CD14-positive monocyte (primary cell): ENCODE results near the gene DEF6. TPM values are rescaled to one million over a fixed set of nuclear protein-coding genes. Genes with fewer than 3 reads are reported as not detected.

Source experiments
- DNase-seq, 3 donors: peaks; one replicate each; pipeline ENCODE4 v3.0.0-alpha.2; 2011 to 2022
- H2AFZ ChIP-seq: 2 replicates; pipeline ENCODE4 v1.6.0; 2012; ENCODE audit warnings: mild to moderate bottlenecking, low read depth, low read length, inconsistent platforms; ENCODE audit not compliant: insufficient read depth, poor library complexity, severe bottlenecking
- H3K27ac ChIP-seq, 2 donors: 1 replicate in 1 of 2; 2 replicates in 1 of 2; pipeline ENCODE4 v1.5.1; 2012 to 2013; ENCODE audit warnings: low read length in 2 of 2, control low read depth in 1 of 2, inconsistent platforms in 1 of 2, low read depth in 1 of 2, mild to moderate bottlenecking in 1 of 2
- H3K27me3 ChIP-seq, 2 donors: one replicate each; pipeline versions ENCODE4 v1.6.0 to v1.6.1; 2011 to 2013; ENCODE audit warnings: low read length in 2 of 2; ENCODE audit not compliant: control insufficient read depth in 2 of 2, insufficient read depth in 2 of 2
- H3K36me3 ChIP-seq, 2 donors: replicated peaks in 1 of 2; 1 replicate in 1 of 2; 2 replicates in 1 of 2; pipeline versions ENCODE4 v1.5.1 to v1.6.1; 2012 to 2013; ENCODE audit warnings: low read length in 2 of 2, control low read depth in 1 of 2, inconsistent platforms in 1 of 2, mild to moderate bottlenecking in 1 of 2; ENCODE audit not compliant: insufficient read depth in 2 of 2, control insufficient read depth in 1 of 2
- H3K4me1 ChIP-seq, 2 donors: 1 replicate in 1 of 2; 2 replicates in 1 of 2; pipeline versions ENCODE4 v1.5.1 to v1.6.1; 2012 to 2013; ENCODE audit warnings: low read length in 2 of 2, control low read depth in 1 of 2, inconsistent platforms in 1 of 2, mild to moderate bottlenecking in 1 of 2, moderate library complexity in 1 of 2; ENCODE audit not compliant: insufficient read depth in 2 of 2, control insufficient read depth in 1 of 2
- H3K4me2 ChIP-seq: replicated peaks from 2 replicates; pipeline ENCODE3; 2012; ENCODE audit warnings: low read length, moderate library complexity, mild to moderate bottlenecking; ENCODE audit not compliant: poor library complexity, severe bottlenecking; ENCODE audit errors: extremely low read depth
- H3K4me3 ChIP-seq, 3 experiments: fragments of 200-600 bp in 1 of 3; sonication (generic) in 1 of 3; replicated peaks in 1 of 3; 1 replicate in 2 of 3; 2 replicates in 1 of 3; pipeline ENCODE4 v1.5.1; 2011 to 2013; ENCODE audit warnings: low read length in 3 of 3, mild to moderate bottlenecking in 3 of 3, control low read depth in 2 of 3, low read depth in 2 of 3, inconsistent platforms in 1 of 3, moderate library complexity in 1 of 3
- H3K79me2 ChIP-seq: 2 replicates; pipeline ENCODE4 v1.6.0; 2012; ENCODE audit warnings: mild to moderate bottlenecking, control low read depth, inconsistent platforms, low read length, moderate library complexity; ENCODE audit not compliant: insufficient read depth
- H3K9ac ChIP-seq: 2 replicates; pipeline ENCODE4 v1.6.0; 2017; ENCODE audit warnings: low read length, mild to moderate bottlenecking; ENCODE audit not compliant: insufficient read depth, poor library complexity, severe bottlenecking
- H3K9me3 ChIP-seq, 2 donors: replicated peaks in 1 of 2; 1 replicate in 1 of 2; 2 replicates in 1 of 2; pipeline versions ENCODE4 v1.5.1 to v1.6.1; 2012 to 2013; ENCODE audit warnings: low read length in 2 of 2, control low read depth in 1 of 2; ENCODE audit not compliant: control insufficient read depth in 1 of 2, insufficient read depth in 1 of 2
- H4K20me1 ChIP-seq: 2 replicates; pipeline ENCODE4 v1.6.0; 2012; ENCODE audit warnings: mild to moderate bottlenecking, low read length, control low read depth, moderate library complexity; ENCODE audit not compliant: insufficient read depth
- H3K27ac Mint-ChIP-seq, 7 donors: one replicate each; pipeline ENCODE4 v1.8.0; 2020; ENCODE audit warnings: mild to moderate bottlenecking in 7 of 7, mixed read lengths in 7 of 7, moderate library complexity in 6 of 7, inconsistent platforms in 2 of 7
- H3K27me3 Mint-ChIP-seq, 3 donors: one replicate each; pipeline ENCODE4 v1.8.0; 2021 to 2022; ENCODE audit warnings: low read depth in 3 of 3, mild to moderate bottlenecking in 3 of 3, mixed read lengths in 3 of 3, moderate library complexity in 3 of 3, inconsistent platforms in 1 of 3
- H3K36me3 Mint-ChIP-seq, 2 donors: one replicate each; pipeline ENCODE4 v1.8.0; 2020; ENCODE audit warnings: mixed read lengths in 2 of 2, inconsistent platforms in 1 of 2, mild to moderate bottlenecking in 1 of 2
- H3K4me1 Mint-ChIP-seq: one replicate; pipeline ENCODE4 v1.8.0; 2020; ENCODE audit warnings: mild to moderate bottlenecking, mixed read lengths
- H3K4me3 Mint-ChIP-seq, 2 donors: one replicate each; pipeline ENCODE4 v1.8.0; 2020; ENCODE audit warnings: mild to moderate bottlenecking in 2 of 2, mixed read lengths in 2 of 2, moderate library complexity in 1 of 2
- H3K9me3 Mint-ChIP-seq, 7 donors: one replicate each; pipeline ENCODE4 v1.8.0; 2020 to 2022; ENCODE audit warnings: mixed read lengths in 7 of 7, mild to moderate bottlenecking in 6 of 7, moderate library complexity in 6 of 7, inconsistent platforms in 2 of 7
- WGBS: methylation state at CpG from one replicate; pipeline ENCODE4 v1.1.5; 2013; ENCODE audit warnings: missing lambda C conversion rate; ENCODE audit not compliant: insufficient coverage; 5-methylcytosine and 5-hydroxymethylcytosine counted together
- intact Hi-C, 2 donors: fragments of 100-400 bp; cut with micrococcal nuclease; formaldehyde crosslinking; loops; one replicate each; pipeline versions ENCODE4 v1.15.0 to v1.15.1; 2023
- polyA plus RNA-seq, 3 donors: library from polyadenylated mRNA; depleted of rRNA in 1 of 3; unstranded in 2 of 3; stranded (reverse) in 1 of 3; fragments of 300-500 nt in 2 of 3; fragments of >200 nt in 1 of 3; fragmentation: Illumina TruSeq in 2 of 3; gene quantifications; 1 replicate in 2 of 3; 2 replicates in 1 of 3; pipeline ENCODE4 v1.2.3, GENCODE V29; 2012 to 2021
- TF ChIP-seq, protein P1 (sequence below): fragments of 200-600 bp; IDR thresholded peaks from one replicate; pipeline ENCODE4 v1.8.0; 2022; ENCODE audit warnings: antibody characterized with exemption, mild to moderate bottlenecking

The DEF6 gene
- polyA plus RNA-seq, 3 donors, result 41.2 to 110 (median 59.3) TPM

- H3K4me3 Mint-ChIP-seq, result no peak overlapping the region
- H3K4me1 Mint-ChIP-seq, result peaks cover 1% of the 10 kb centered on the region
- H3K4me1 ChIP-seq, result peaks cover 0 to under 1% of the 10 kb centered on the region in 2 donors
- H2AFZ ChIP-seq, result no peak overlapping the region
- no peak overlapping the region for H3K4me3 ChIP-seq
- WGBS, result 100% methylated on average over 1 of the region's 3 CpGs
- H3K27me3 ChIP-seq, result no peaks in the 10 kb centered on the region
- H4K20me1 ChIP-seq, result no peaks in the 10 kb centered on the region
- no peak overlapping the region for H3K27ac Mint-ChIP-seq
- H3K79me2 ChIP-seq, result no peaks in the 10 kb centered on the region
- TF ChIP-seq, protein P1, sequence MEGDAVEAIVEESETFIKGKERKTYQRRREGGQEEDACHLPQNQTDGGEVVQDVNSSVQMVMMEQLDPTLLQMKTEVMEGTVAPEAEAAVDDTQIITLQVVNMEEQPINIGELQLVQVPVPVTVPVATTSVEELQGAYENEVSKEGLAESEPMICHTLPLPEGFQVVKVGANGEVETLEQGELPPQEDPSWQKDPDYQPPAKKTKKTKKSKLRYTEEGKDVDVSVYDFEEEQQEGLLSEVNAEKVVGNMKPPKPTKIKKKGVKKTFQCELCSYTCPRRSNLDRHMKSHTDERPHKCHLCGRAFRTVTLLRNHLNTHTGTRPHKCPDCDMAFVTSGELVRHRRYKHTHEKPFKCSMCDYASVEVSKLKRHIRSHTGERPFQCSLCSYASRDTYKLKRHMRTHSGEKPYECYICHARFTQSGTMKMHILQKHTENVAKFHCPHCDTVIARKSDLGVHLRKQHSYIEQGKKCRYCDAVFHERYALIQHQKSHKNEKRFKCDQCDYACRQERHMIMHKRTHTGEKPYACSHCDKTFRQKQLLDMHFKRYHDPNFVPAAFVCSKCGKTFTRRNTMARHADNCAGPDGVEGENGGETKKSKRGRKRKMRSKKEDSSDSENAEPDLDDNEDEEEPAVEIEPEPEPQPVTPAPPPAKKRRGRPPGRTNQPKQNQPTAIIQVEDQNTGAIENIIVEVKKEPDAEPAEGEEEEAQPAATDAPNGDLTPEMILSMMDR, result no peak
- H3K9me3 ChIP-seq, result no peaks in the 10 kb centered on the region
- H3K36me3 Mint-ChIP-seq, result peaks cover 0 to 4% of the 10 kb centered on the region in 2 donors
- no peak overlapping the region for H3K9ac ChIP-seq
- no peak overlapping the region for H3K4me2 ChIP-seq
- H3K9me3 Mint-ChIP-seq, result no peaks in the 10 kb centered on the region
- intact Hi-C loops, result loop anchor here in 1 of 2 donors (10.0 kb wide), 1 partner anchor 497 kb away; the partner anchor contains the start of gene SNRPC
- no peak for DNase-seq
- H3K27ac ChIP-seq, result no peak overlapping the region
- no peaks in the 10 kb centered on the region for H3K27me3 Mint-ChIP-seq
- H3K36me3 ChIP-seq, result no peaks in the 10 kb centered on the region
These were observed 45.7 kb upstream of the DEF6 start for GRCh38 chr6:35251949-35252348.

- H3K36me3 ChIP-seq, result no peaks in the 10 kb centered on the region
- peaks cover 7 to 14% of the 10 kb centered on the region in 2 donors for H3K4me1 ChIP-seq
- no peaks in the 10 kb centered on the region for H3K9me3 ChIP-seq
- peaks cover 6% of the 10 kb centered on the region for H3K4me1 Mint-ChIP-seq
- DNase-seq, result no peak
- TF ChIP-seq, protein P1, result no peak
- H3K79me2 ChIP-seq, result no peaks in the 10 kb centered on the region
- 88% methylated on average over 1 of the region's 1 CpG for WGBS
- H3K36me3 Mint-ChIP-seq, result peaks cover 0 to 4% of the 10 kb centered on the region in 2 donors
- H4K20me1 ChIP-seq, result no peaks in the 10 kb centered on the region
- no peak overlapping the region for H3K9ac ChIP-seq
- intact Hi-C loops, result loop anchor here in 1 of 2 donors (10.0 kb wide), 1 partner anchor 498 kb away; the partner anchor contains the start of gene SNRPC
- H3K9me3 Mint-ChIP-seq, result no peaks in the 10 kb centered on the region
- no peak overlapping the region for H2AFZ ChIP-seq
- no peak overlapping the region for H3K27ac ChIP-seq
- H3K4me3 ChIP-seq, result no peak overlapping the region
- H3K27me3 Mint-ChIP-seq, result no peaks in the 10 kb centered on the region
- no peak overlapping the region for H3K4me3 Mint-ChIP-seq
- H3K27ac Mint-ChIP-seq, result no peak overlapping the region
- H3K27me3 ChIP-seq, result no peaks in the 10 kb centered on the region
- H3K4me2 ChIP-seq, result no peak overlapping the region
These were observed 44.4 kb upstream of the DEF6 start for GRCh38 chr6:35253249-35253648.
